ENCODE measurements around the gene CCAR1.
"Not testable (repeated sequence)": the region's sequence is repeated elsewhere in the genome, so short reads cannot be mapped to it uniquely, and the experiment has no call there.

Gene CCAR1

GRCh38 chr10:68735119-68735518 is 14.1 kb downstream of the CCAR1 start:
- no peak overlapping the region for H3K4me3 Mint-ChIP-seq
- peaks cover 2% of the 10 kb centered on the region for H3K36me3 Mint-ChIP-seq
- H3K27me3 Mint-ChIP-seq = no peaks in the 10 kb centered on the region
- H3K27ac Mint-ChIP-seq = no peak overlapping the region
- H3K9me3 Mint-ChIP-seq (ENCODE audit: low read depth) = no peaks in the 10 kb centered on the region
- H3K4me1 Mint-ChIP-seq (ENCODE audit: low read depth) = peaks cover 17% of the 10 kb centered on the region

GRCh38 chr10:68735739-68736138 is 14.7 kb downstream of the CCAR1 start:
- H3K4me3 Mint-ChIP-seq; H3K27ac Mint-ChIP-seq; H3K27me3 Mint-ChIP-seq; H3K36me3 Mint-ChIP-seq; H3K9me3 Mint-ChIP-seq (ENCODE audit: low read depth): not testable (repeated sequence)
- peaks cover 17% of the 10 kb centered on the region for H3K4me1 Mint-ChIP-seq (ENCODE audit: low read depth)

- not testable (repeated sequence) for H3K4me1 Mint-ChIP-seq (ENCODE audit: low read depth); H3K27me3 Mint-ChIP-seq; H3K36me3 Mint-ChIP-seq; H3K4me3 Mint-ChIP-seq; H3K9me3 Mint-ChIP-seq (ENCODE audit: low read depth); H3K27ac Mint-ChIP-seq
Observed at GRCh38 chr10:68740676-68741075, 19.6 kb downstream of the CCAR1 start.

GRCh38 chr10:68742397-68742796 is 21.4 kb downstream of the CCAR1 start:
- Mint-ChIP-seq H3K9me3 (ENCODE audit: low read depth) (no peaks in the 10 kb centered on the region), H3K36me3 (no peaks in the 10 kb centered on the region), H3K27me3 (no peaks in the 10 kb centered on the region), H3K4me1 (ENCODE audit: low read depth) (peaks cover 8% of the 10 kb centered on the region), H3K4me3 (no peak overlapping the region), H3K27ac (no peak overlapping the region)

GRCh38 chr10:68752711-68753350 is 31.8 kb downstream of the CCAR1 start:
- Mint-ChIP-seq H3K4me1 (ENCODE audit: low read depth) (no peaks in the 10 kb centered on the region), H3K4me3 (no peak overlapping the region), H3K36me3 (peaks cover 4% of the 10 kb centered on the region), H3K27me3 (no peaks in the 10 kb centered on the region), H3K27ac (no peak overlapping the region), H3K9me3 (ENCODE audit: low read depth) (no peaks in the 10 kb centered on the region)

- H3K4me3 Mint-ChIP-seq = no peak overlapping the region
- no peak overlapping the region for H3K27ac Mint-ChIP-seq
- no peaks in the 10 kb centered on the region for H3K9me3 Mint-ChIP-seq (ENCODE audit: low read depth)
- H3K4me1 Mint-ChIP-seq (ENCODE audit: low read depth) = peaks cover 1% of the 10 kb centered on the region
- H3K27me3 Mint-ChIP-seq = no peaks in the 10 kb centered on the region
- peaks cover 6% of the 10 kb centered on the region for H3K36me3 Mint-ChIP-seq
Observed at GRCh38 chr10:68756246-68756645, 35.2 kb downstream of the CCAR1 start.

GRCh38 chr10:68756766-68757165 is 35.7 kb downstream of the CCAR1 start:
- peaks cover 6% of the 10 kb centered on the region for H3K36me3 Mint-ChIP-seq
- H3K27me3 Mint-ChIP-seq = no peaks in the 10 kb centered on the region
- no peak overlapping the region for H3K4me3 Mint-ChIP-seq
- H3K27ac Mint-ChIP-seq = no peak overlapping the region
- H3K4me1 Mint-ChIP-seq (ENCODE audit: low read depth) = peaks cover 1% of the 10 kb centered on the region
- H3K9me3 Mint-ChIP-seq (ENCODE audit: low read depth) = no peaks in the 10 kb centered on the region

- Mint-ChIP-seq H3K27me3 (no peaks in the 10 kb centered on the region), H3K9me3 (ENCODE audit: low read depth) (no peaks in the 10 kb centered on the region), H3K4me1 (ENCODE audit: low read depth) (peaks cover 5% of the 10 kb centered on the region), H3K36me3 (peaks cover 6% of the 10 kb centered on the region), H3K27ac (no peak overlapping the region), H3K4me3 (no peak overlapping the region)
Observed at GRCh38 chr10:68759223-68759863, 38.3 kb downstream of the CCAR1 start.

GRCh38 chr10:68759967-68760366 is 38.9 kb downstream of the CCAR1 start:
- Mint-ChIP-seq H3K9me3 (ENCODE audit: low read depth) (no peaks in the 10 kb centered on the region), H3K27me3 (no peaks in the 10 kb centered on the region), H3K36me3 (peaks cover 5% of the 10 kb centered on the region), H3K27ac (no peak overlapping the region), H3K4me3 (no peak overlapping the region), H3K4me1 (ENCODE audit: low read depth) (peaks cover 8% of the 10 kb centered on the region)

- H3K27ac Mint-ChIP-seq, H3K36me3 Mint-ChIP-seq: not testable (repeated sequence)
Observed at GRCh38 chr10:68767407-68767806, 46.4 kb downstream of the CCAR1 start.

GRCh38 chr10:68781613-68782574 is 60.9 kb downstream of the CCAR1 start:
- Mint-ChIP-seq H3K27me3 (no peaks in the 10 kb centered on the region), H3K4me1 (ENCODE audit: low read depth) (no peaks in the 10 kb centered on the region), H3K4me3 (no peak overlapping the region), H3K27ac (peak overlapping the region; percentile 34), H3K9me3 (ENCODE audit: low read depth) (no peaks in the 10 kb centered on the region), H3K36me3 (peaks cover 14% of the 10 kb centered on the region)

More at GRCh38 chr10:68767407-68767806, 46.4 kb downstream of the CCAR1 start:
- H3K27me3 Mint-ChIP-seq; H3K9me3 Mint-ChIP-seq (ENCODE audit: low read depth); H3K4me1 Mint-ChIP-seq (ENCODE audit: low read depth); H3K4me3 Mint-ChIP-seq: not testable (repeated sequence)

GRCh38 chr10:68784476-68784875 is 63.4 kb downstream of the CCAR1 start:
- H3K36me3 Mint-ChIP-seq = peaks cover 14% of the 10 kb centered on the region
- H3K9me3 Mint-ChIP-seq (ENCODE audit: low read depth) = no peaks in the 10 kb centered on the region
- no peaks in the 10 kb centered on the region for H3K27me3 Mint-ChIP-seq
- H3K27ac Mint-ChIP-seq = no peak overlapping the region
- no peaks in the 10 kb centered on the region for H3K4me1 Mint-ChIP-seq (ENCODE audit: low read depth)
- no peak overlapping the region for H3K4me3 Mint-ChIP-seq

- Mint-ChIP-seq H3K27ac (no peak overlapping the region), H3K4me3 (no peak overlapping the region), H3K4me1 (ENCODE audit: low read depth) (no peaks in the 10 kb centered on the region), H3K27me3 (no peaks in the 10 kb centered on the region), H3K36me3 (peaks cover 8% of the 10 kb centered on the region), H3K9me3 (ENCODE audit: low read depth) (no peaks in the 10 kb centered on the region)
Observed at GRCh38 chr10:68787813-68788212, 66.8 kb downstream of the CCAR1 start.

GRCh38 chr10:68790476-68790875 is 69.4 kb downstream of the CCAR1 start:
- Mint-ChIP-seq H3K36me3 (peaks cover 8% of the 10 kb centered on the region), H3K27me3 (no peaks in the 10 kb centered on the region), H3K4me1 (ENCODE audit: low read depth) (no peaks in the 10 kb centered on the region), H3K4me3 (no peak overlapping the region), H3K9me3 (ENCODE audit: low read depth) (no peaks in the 10 kb centered on the region), H3K27ac (no peak overlapping the region)

GRCh38 chr10:68792115-68792514 is 71.1 kb downstream of the CCAR1 start:
- Mint-ChIP-seq H3K27ac (no peak overlapping the region), H3K9me3 (ENCODE audit: low read depth) (no peaks in the 10 kb centered on the region), H3K27me3 (no peaks in the 10 kb centered on the region), H3K36me3 (peaks cover 2% of the 10 kb centered on the region), H3K4me1 (ENCODE audit: low read depth) (no peaks in the 10 kb centered on the region), H3K4me3 (no peak overlapping the region)
